ENCODE results near the gene GLG1. TPM values are rescaled to one million over a fixed set of nuclear protein-coding genes. Genes with fewer than 3 reads are reported as not detected.

Gene GLG1
- total RNA-seq, 1 donor from 2014 or later = 153 TPM

GRCh38 chr16:74591876-74592650, 14.9 kb downstream of the GLG1 start:
- Histone ChIP-seq H3K9me3 (ENCODE audit: insufficient read depth, low read depth, low read length) (no peaks in the 10 kb centered on the region), H4K20me1 (ENCODE audit: insufficient read depth, low read length) (peaks cover 80% of the 10 kb centered on the region), H3K9ac (ENCODE audit: low read length) (no peak overlapping the region), H3K4me2 (ENCODE audit: low read length) (no peak overlapping the region), H3K79me2 (ENCODE audit: insufficient read depth, low read length) (peaks cover 88% of the 10 kb centered on the region), H3K27me3 (ENCODE audit: insufficient read depth, low read length) (no peaks in the 10 kb centered on the region), H3K4me1 (ENCODE audit: insufficient read depth, low read length) (peaks cover 4% of the 10 kb centered on the region), H3K4me3 (ENCODE audit: insufficient read depth, low read depth, low read length) (no peak overlapping the region), H2AFZ (ENCODE audit: low read depth, low read length) (no peak overlapping the region), H3K27ac (ENCODE audit: low read depth, low read length) (no peak overlapping the region), H3K36me3 (ENCODE audit: insufficient read depth, low read length) (peaks cover 5% of the 10 kb centered on the region)
- Mint-ChIP-seq H3K36me3 (ENCODE audit: low read depth, unreplicated experiment) (peaks cover 10% of the 10 kb centered on the region), H3K27ac (ENCODE audit: unreplicated experiment) (no peak overlapping the region), H3K4me3 (ENCODE audit: unreplicated experiment) (no peak overlapping the region), H3K9me3 (ENCODE audit: unreplicated experiment) (no peaks in the 10 kb centered on the region), H3K4me1 (ENCODE audit: low read depth, unreplicated experiment) (peaks cover 9% of the 10 kb centered on the region), H3K27me3 (ENCODE audit: low read depth, unreplicated experiment) (no peaks in the 10 kb centered on the region)
- no peak for DNase-seq (ENCODE audit: low read depth)
- TF ChIP-seq CTCF (IDR thresholded peaks at IDR 0.05; ENCODE audit: insufficient read depth, low read depth, low read length) (no peak), EZH2 (IDR thresholded peaks at IDR 0.05; ENCODE audit: insufficient read depth, low read length) (no peak)
- no peak for FAIRE-seq

GRCh38 chr16:74586948-74587347, 20.0 kb downstream of the GLG1 start:
- no peak overlapping the region for H3K27ac ChIP-seq (ENCODE audit: low read depth, low read length)
- no peak for DNase-seq (ENCODE audit: low read depth)
- H4K20me1 ChIP-seq (ENCODE audit: insufficient read depth, low read length) = peaks cover 85% of the 10 kb centered on the region
- no peaks in the 10 kb centered on the region for H3K27me3 ChIP-seq (ENCODE audit: insufficient read depth, low read length)
- no peaks in the 10 kb centered on the region for H3K9me3 ChIP-seq (ENCODE audit: insufficient read depth, low read depth, low read length)
- Mint-ChIP-seq H3K4me1 (ENCODE audit: low read depth, unreplicated experiment) (peaks cover 15% of the 10 kb centered on the region), H3K9me3 (ENCODE audit: unreplicated experiment) (no peaks in the 10 kb centered on the region), H3K4me3 (ENCODE audit: unreplicated experiment) (no peak overlapping the region), H3K36me3 (ENCODE audit: low read depth, unreplicated experiment) (no peaks in the 10 kb centered on the region), H3K27me3 (ENCODE audit: low read depth, unreplicated experiment) (no peaks in the 10 kb centered on the region), H3K27ac (ENCODE audit: unreplicated experiment) (no peak overlapping the region)
- no peak for FAIRE-seq
- TF ChIP-seq CTCF (IDR thresholded peaks at IDR 0.05; ENCODE audit: insufficient read depth, low read depth, low read length) (no peak), EZH2 (IDR thresholded peaks at IDR 0.05; ENCODE audit: insufficient read depth, low read length) (no peak)
- H3K36me3 ChIP-seq (ENCODE audit: insufficient read depth, low read length) = peaks cover 2% of the 10 kb centered on the region
- H3K4me2 ChIP-seq (ENCODE audit: low read length) = no peak overlapping the region
- H2AFZ ChIP-seq (ENCODE audit: low read depth, low read length) = no peak overlapping the region
- no peak overlapping the region for H3K9ac ChIP-seq (ENCODE audit: low read length)
- no peak overlapping the region for H3K4me3 ChIP-seq (ENCODE audit: insufficient read depth, low read depth, low read length)
- H3K4me1 ChIP-seq (ENCODE audit: insufficient read depth, low read length) = no peaks in the 10 kb centered on the region
- peaks cover 88% of the 10 kb centered on the region for H3K79me2 ChIP-seq (ENCODE audit: insufficient read depth, low read length)

GRCh38 chr16:74585846-74586443, 21.0 kb downstream of the GLG1 start:
- TF ChIP-seq CTCF (IDR thresholded peaks at IDR 0.05; ENCODE audit: insufficient read depth, low read depth, low read length) = no peak
- TF ChIP-seq EZH2 (IDR thresholded peaks at IDR 0.05; ENCODE audit: insufficient read depth, low read length) = no peak
- FAIRE-seq = no peak

More at GRCh38 chr16:74585846-74586443, 21.0 kb downstream of the GLG1 start:
- no peaks in the 10 kb centered on the region for H3K4me1 ChIP-seq (ENCODE audit: insufficient read depth, low read length)
- H3K9me3 ChIP-seq (ENCODE audit: insufficient read depth, low read depth, low read length) = no peaks in the 10 kb centered on the region
- no peak overlapping the region for H2AFZ ChIP-seq (ENCODE audit: low read depth, low read length)
- Mint-ChIP-seq H3K27me3 (ENCODE audit: low read depth, unreplicated experiment) (no peaks in the 10 kb centered on the region), H3K4me3 (ENCODE audit: unreplicated experiment) (no peak overlapping the region), H3K27ac (ENCODE audit: unreplicated experiment) (no peak overlapping the region), H3K9me3 (ENCODE audit: unreplicated experiment) (no peaks in the 10 kb centered on the region), H3K36me3 (ENCODE audit: low read depth, unreplicated experiment) (no peaks in the 10 kb centered on the region), H3K4me1 (ENCODE audit: low read depth, unreplicated experiment) (peaks cover 18% of the 10 kb centered on the region)
- peaks cover 92% of the 10 kb centered on the region for H3K79me2 ChIP-seq (ENCODE audit: insufficient read depth, low read length)
- no peak for DNase-seq (ENCODE audit: low read depth)
- no peak overlapping the region for H3K27ac ChIP-seq (ENCODE audit: low read depth, low read length)
- no peaks in the 10 kb centered on the region for H3K27me3 ChIP-seq (ENCODE audit: insufficient read depth, low read length)
- H4K20me1 ChIP-seq (ENCODE audit: insufficient read depth, low read length) = peaks cover 89% of the 10 kb centered on the region
- no peak overlapping the region for H3K9ac ChIP-seq (ENCODE audit: low read length)
- H3K36me3 ChIP-seq (ENCODE audit: insufficient read depth, low read length) = peaks cover 2% of the 10 kb centered on the region
- H3K4me3 ChIP-seq (ENCODE audit: insufficient read depth, low read depth, low read length) = no peak overlapping the region
- no peak overlapping the region for H3K4me2 ChIP-seq (ENCODE audit: low read length)
